ENCODE data around the gene KIF17.

KIF17 gene

DNA sequence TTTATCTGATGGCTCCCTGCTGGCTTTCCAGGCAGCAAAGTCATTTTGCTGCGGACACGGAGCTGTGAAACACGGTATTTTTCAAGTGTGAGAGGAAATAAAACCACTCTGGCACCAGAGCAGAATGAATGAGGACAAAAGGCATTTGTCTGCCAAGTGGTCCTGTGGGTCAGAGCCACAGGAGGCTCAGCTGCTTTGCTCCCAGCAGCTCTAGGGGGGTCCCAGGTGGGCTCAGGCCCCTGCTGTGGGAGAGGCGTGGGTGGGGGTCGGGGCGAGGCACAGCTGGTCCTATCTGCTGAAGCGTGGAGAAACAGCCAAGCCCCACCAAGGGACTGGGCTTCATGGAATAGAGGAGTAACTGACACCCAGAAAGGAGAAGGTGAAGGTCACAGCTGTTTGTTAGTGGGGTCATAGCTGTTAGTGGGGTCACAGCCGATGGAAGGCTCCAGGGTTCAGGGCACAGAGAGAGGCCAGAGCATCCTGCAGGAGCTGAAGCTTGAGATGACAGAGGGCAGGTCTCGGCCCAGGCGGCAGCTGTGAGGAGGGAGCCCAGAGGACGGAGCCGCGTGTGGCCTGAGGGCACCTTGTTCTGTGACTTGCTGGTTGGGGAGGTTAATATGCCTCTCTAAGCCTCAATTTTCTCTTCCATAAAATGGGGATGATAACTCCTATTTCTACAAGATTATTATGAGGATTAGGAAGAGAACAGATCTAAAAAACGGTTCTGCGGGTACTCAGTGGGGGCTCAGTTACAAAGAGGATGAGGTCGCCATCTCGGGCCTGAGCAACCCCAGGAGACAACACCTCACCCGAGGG lies 7.1 kb downstream of the KIF17 start:
- no peak for DNase-seq (ENCODE audit: low spot score)

GRCh38 chr1:20709868-20710267 lies 7.9 kb downstream of the KIF17 start:
- DNase-seq (ENCODE audit: low spot score) = no peak

DNA sequence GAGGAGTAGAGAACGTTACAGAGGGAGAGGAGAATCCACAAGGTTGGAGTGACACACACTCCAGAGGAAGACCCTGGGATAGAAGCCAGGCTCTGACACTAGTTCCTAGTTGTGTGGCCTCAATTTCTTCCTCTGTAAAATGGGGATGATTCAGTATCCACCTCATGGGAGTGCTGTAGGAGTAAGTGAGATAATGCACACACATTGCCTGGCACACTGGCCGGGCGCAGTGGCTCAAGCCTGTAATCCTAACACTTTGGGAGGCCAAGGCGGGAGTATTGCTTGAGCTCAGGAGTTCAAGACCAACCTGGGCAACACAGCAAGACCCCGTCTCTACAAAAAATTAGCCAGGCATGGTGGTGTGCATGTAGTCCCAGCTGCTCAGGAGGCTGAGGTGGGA lies 8.9 kb downstream of the KIF17 start:
- DNase-seq (ENCODE audit: low spot score) = no peak

GRCh38 chr1:20708057-20708456 lies 9.8 kb downstream of the KIF17 start:
- DNase-seq (ENCODE audit: low spot score) = no peak

- DNase-seq (ENCODE audit: low spot score) = no peak
Measured at GRCh38 chr1:20706841-20707240, 11.0 kb downstream of the KIF17 start.

GRCh38 chr1:20705203-20705755 lies 12.5 kb downstream of the KIF17 start:
- DNase-seq (ENCODE audit: low spot score) = no peak

- no peak for DNase-seq (ENCODE audit: low spot score)
Measured at GRCh38 chr1:20704390-20705202, 13.2 kb downstream of the KIF17 start.

DNA sequence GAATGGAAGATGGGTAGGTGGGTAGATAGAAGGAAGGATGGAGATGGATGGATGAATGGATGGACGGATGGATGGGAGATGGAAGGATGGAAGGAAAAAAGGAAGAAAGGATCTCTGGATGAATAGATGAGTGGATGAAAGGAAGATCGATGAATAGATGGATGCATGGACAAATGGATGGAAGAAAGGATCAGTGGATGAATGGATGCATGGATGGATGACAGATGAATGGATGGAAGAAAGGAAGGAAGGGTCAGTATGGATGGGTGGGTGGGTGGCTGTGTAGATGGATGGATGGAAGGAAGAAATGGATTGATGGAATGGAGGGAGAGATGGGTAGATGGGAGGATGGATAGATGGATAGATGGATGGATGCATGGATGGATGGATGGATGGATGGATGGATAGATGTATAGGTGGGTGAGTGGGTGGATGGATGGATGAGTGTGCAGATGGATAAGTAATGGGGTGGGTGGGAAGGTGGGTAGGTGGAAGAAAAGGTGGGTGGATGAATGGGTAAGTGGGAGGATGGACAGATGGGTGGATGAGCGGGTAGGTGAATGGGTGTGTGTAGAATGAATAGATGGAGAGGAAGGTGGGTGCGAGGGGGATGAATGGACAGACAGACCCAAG lies 14.6 kb downstream of the KIF17 start:
- no peak for DNase-seq (ENCODE audit: low spot score)

DNA sequence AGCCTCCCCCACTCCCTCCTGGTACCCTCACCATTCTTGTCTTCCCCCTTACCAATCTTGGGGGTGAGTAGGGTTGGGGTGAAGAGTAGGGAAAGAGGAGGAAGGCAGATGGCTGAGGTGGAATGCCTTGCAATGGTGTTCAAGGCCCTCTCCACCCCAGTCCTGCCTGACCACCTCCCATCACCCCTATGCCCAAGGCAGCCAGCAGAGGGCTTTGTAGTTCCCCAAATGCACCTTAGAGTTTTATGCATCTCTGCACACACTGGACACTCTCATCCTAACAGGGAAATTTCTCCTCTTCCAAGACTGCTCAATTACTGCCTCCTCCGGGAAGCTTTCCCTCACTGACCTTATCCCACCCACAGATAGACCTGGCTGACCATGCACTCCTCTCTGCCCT lies 15.4 kb downstream of the KIF17 start:
- no peak for DNase-seq (ENCODE audit: low spot score)

DNA sequence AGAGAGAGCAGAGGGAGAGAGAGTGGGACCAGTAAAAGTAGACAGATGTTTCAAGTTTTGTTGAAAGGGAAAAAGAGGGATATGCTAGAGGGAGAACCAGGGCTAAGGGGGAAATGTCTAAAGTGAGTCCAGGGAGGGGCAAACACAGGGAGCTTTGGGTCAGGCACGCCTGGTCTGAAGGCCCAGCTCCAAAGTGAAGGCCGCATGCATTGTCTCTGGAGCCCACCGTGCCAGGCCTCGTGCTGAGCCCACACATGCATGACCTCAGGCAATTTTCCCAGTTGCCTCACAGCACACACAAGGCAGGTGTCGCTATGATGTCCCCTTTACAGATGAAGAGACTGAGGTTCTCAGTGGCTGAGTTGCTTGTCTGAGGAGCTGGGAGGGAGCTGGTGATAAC lies 16.0 kb downstream of the KIF17 start:
- DNase-seq (ENCODE audit: low spot score) = no peak

DNA sequence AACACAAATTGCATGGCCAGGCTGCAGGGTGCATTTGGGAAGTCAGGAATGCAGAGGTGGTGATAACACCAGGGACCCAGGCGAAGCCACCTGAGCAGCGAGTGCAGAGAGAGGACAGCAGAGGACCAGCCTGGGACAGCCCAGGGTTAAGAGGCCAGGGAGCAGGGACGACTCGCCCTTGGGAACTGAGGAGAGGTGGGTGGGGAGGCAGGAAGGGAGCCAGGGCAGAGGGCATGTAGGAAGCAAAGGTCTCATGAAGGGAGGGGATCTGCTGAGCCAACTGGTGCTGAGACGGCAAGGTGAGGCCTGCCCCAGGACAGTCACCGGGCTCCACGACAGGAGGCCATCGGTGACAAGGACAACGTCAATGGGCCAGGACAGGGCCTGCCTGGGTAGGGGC lies 16.4 kb downstream of the KIF17 start:
- DNase-seq (ENCODE audit: low spot score) = no peak

- no peak for DNase-seq (ENCODE audit: low spot score)
Measured at GRCh38 chr1:20700636-20701215, 17.1 kb downstream of the KIF17 start.

DNA sequence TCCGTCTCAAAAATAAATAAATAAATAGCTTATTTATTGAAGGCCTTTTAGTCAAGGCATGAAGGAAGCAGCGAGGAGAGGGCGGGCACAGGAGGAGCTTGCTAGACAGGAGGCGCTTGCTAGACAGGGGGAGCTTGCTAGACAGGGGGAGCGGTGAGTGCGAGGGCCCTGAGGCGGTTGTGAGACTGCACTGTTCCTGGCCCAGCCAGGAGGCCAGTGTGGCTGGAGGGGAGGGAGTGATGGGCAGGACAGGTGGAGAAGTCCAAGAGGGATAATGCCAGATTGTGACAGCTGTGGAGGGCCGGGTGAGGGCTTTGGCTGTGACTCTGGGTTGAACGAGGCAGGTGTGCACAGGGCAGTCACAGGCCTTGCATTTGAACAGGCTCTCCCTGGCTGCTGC lies 18.2 kb downstream of the KIF17 start:
- DNase-seq (ENCODE audit: low spot score) = no peak

- DNase-seq (ENCODE audit: low spot score) = no peak
Measured at GRCh38 chr1:20698195-20698910, 19.5 kb downstream of the KIF17 start.

GRCh38 chr1:20697563-20697962 lies 20.2 kb downstream of the KIF17 start:
- no peak for DNase-seq (ENCODE audit: low spot score)

- peak; percentile 64 for DNase-seq (ENCODE audit: low spot score)
Measured at GRCh38 chr1:20696397-20697333, 21.1 kb downstream of the KIF17 start.

- DNase-seq (ENCODE audit: low spot score) = no peak
Measured at GRCh38 chr1:20695515-20695914, 22.3 kb downstream of the KIF17 start.

DNA sequence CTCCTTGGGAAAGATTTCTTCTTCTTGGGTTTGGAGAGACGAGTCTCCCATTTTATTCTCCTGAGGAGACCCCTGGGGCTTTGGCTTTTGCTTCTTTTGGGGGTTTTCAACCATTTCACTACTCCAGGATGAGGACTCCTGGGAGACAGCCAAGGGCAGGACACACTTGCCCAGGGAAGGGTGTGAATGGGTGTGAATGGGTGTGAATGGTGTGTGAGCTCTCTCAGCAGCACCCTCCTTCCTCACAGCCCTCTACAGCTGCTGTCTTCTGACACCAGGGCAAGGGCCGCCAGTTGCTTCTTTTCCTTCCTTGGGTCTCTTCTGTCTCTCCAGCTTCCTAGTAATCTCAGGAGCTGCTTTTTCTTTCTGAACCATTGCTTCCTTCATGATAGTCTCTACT lies 24.2 kb downstream of the KIF17 start:
- DNase-seq (ENCODE audit: low spot score) = no peak

DNA sequence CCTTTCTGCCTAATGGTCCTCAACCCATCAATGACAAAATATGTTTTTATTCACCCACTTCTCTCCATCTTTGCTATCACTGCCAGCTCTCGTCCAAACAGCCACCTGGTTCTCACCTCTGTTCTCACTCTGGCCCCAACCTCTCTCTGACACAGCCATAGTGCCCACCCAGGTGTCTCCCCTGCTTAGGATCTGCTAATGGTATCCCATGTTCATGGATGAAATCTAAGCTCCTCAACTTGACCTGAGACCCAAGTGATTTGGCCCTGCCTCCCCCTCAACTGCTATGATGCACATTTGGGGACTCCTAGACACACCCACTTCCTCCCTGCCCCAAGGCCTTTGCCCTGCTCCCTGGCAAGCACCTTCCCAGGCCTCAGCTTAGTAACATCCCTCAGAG lies 25.9 kb downstream of the KIF17 start:
- DNase-seq (ENCODE audit: low spot score) = no peak

DNA sequence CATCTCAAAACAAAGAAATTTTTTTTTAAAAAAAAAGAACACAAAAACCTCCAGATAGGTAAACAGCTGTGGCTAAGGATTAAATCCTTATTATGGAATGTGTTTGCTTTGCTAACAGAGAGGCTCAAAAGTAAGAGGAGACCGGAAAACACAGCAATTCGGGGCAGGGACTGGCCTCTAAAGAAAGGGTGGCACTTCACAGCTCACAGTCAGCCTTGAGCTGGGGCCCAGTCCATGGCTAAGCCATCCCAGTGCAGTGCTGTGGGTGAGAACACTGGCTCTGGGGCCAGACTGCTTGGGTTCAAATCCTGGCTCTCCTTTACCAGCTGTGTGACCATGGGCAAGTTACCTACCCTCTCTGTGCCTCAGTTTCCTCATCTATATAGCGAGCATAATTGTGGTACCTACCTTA lies 28.2 kb downstream of the KIF17 start:
- DNase-seq (ENCODE audit: low spot score) = no peak

All from CD4-positive, alpha-beta T cell treated with Interleukin-6 at 100 ng/mL for 8 hours (primary cell).